IgD-negative memory B cell (primary cell): ENCODE results near the gene ZCCHC7. TPM values are rescaled to one million over a fixed set of nuclear protein-coding genes. Genes with fewer than 3 reads are reported as not detected.

ENCODE experiments used
- H3K27ac Mint-ChIP-seq, 3 donors: one replicate each; pipeline ENCODE4 v1.8.0; 2020 to 2022; ENCODE audit warnings: mild to moderate bottlenecking in 3 of 3, mixed read lengths in 3 of 3, moderate library complexity in 1 of 3
- H3K27me3 Mint-ChIP-seq: one replicate; pipeline ENCODE4 v1.8.0; 2021; ENCODE audit warnings: mixed read lengths
- H3K36me3 Mint-ChIP-seq: one replicate; pipeline ENCODE4 v1.8.0; 2020; ENCODE audit warnings: mild to moderate bottlenecking, mixed read lengths
- H3K4me1 Mint-ChIP-seq, 3 donors: one replicate each; pipeline ENCODE4 v1.8.0; 2020 to 2022; ENCODE audit warnings: mixed read lengths in 3 of 3, mild to moderate bottlenecking in 1 of 3
- H3K4me3 Mint-ChIP-seq, 4 donors: one replicate each; pipeline ENCODE4 v1.8.0; 2020 to 2022; ENCODE audit warnings: mild to moderate bottlenecking in 4 of 4, mixed read lengths in 4 of 4, moderate library complexity in 3 of 4
- H3K9me3 Mint-ChIP-seq, 3 donors: one replicate each; pipeline ENCODE4 v1.8.0; 2020 to 2021; ENCODE audit warnings: mixed read lengths in 3 of 3, mild to moderate bottlenecking in 1 of 3
- polyA plus RNA-seq: library from polyadenylated mRNA; unstranded; fragments of 300-500 nt; fragmentation: Illumina TruSeq; gene quantifications from one replicate; pipeline ENCODE4 v1.2.3, GENCODE V29; 2021

Gene ZCCHC7
- polyA plus RNA-seq, 1 donor from 2014 or later: 76.8 TPM

GRCh38 chr9:37338218-37338617 lies 217.8 kb downstream of the ZCCHC7 start:
- Mint-ChIP-seq H3K36me3 (no peaks in the 10 kb centered on the region), H3K27ac (peak overlapping the region; percentile 76 to 84 (median 82)), H3K4me3 (peak overlapping the region in 2 of 4 donors; percentile 63 to 90), H3K9me3 (no peaks in the 10 kb centered on the region), H3K27me3 (no peaks in the 10 kb centered on the region), H3K4me1 (peaks cover 33 to 48% (median 39%) of the 10 kb centered on the region in 3 donors)

DNA sequence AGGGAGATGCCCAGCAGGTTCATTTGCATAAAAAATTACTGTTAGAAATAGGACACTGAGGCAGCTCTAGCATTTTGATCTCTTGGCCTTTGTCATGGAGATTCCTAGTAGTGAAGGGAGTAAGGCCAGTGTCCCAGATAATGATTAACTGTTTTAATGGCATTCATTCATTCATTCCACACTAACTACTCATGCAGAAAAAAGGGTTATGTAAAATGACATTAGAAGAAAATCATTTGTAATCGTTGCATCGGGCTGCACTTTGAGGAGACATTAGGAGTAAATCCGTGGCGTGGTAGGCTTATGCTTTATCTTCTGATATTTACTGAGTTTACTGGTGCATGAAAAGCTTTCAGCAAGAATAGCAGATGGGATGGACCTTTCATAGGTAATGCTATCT lies 219.5 kb downstream of the ZCCHC7 start:
- no peaks in the 10 kb centered on the region for H3K27me3 Mint-ChIP-seq
- no peaks in the 10 kb centered on the region for H3K9me3 Mint-ChIP-seq
- H3K4me3 Mint-ChIP-seq: no peak overlapping the region
- H3K36me3 Mint-ChIP-seq: peaks cover 4% of the 10 kb centered on the region
- H3K4me1 Mint-ChIP-seq: peaks cover 33 to 56% (median 34%) of the 10 kb centered on the region in 3 donors
- H3K27ac Mint-ChIP-seq: no peak overlapping the region

- Mint-ChIP-seq H3K27me3 (no peaks in the 10 kb centered on the region), H3K9me3 (no peaks in the 10 kb centered on the region), H3K27ac (no peak overlapping the region), H3K36me3 (peaks cover 4% of the 10 kb centered on the region), H3K4me3 (no peak overlapping the region), H3K4me1 (peaks cover 31 to 54% (median 31%) of the 10 kb centered on the region in 3 donors)
These were observed 220.6 kb downstream of the ZCCHC7 start for GRCh38 chr9:37340961-37341360.

DNA sequence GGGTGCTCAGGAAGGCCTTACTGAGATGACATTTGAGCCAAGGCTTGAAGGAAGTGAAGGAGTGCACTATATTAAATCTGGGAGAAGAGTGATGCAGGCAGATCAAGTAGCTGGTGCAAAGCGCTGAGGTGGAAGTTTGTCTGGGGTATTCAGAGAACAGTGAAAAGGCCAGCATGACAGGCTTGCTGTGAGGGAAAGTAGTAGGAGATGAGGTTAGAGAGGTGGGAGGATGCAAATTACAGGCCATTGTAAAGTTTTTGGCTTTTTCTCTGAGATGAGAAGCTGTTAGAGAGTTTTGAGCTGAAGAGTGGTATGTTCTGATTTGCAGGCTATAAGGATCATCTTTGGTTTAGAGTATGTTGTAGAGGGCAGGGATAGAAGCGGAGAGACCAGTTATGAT lies 221.3 kb downstream of the ZCCHC7 start:
- H3K9me3 Mint-ChIP-seq: no peaks in the 10 kb centered on the region

GRCh38 chr9:37342493-37342892 lies 222.1 kb downstream of the ZCCHC7 start:
- peaks cover 22 to 43% (median 23%) of the 10 kb centered on the region in 3 donors for H3K4me1 Mint-ChIP-seq
- H3K27me3 Mint-ChIP-seq: no peaks in the 10 kb centered on the region
- no peak overlapping the region for H3K4me3 Mint-ChIP-seq
- peaks cover 4% of the 10 kb centered on the region for H3K36me3 Mint-ChIP-seq
- no peaks in the 10 kb centered on the region for H3K9me3 Mint-ChIP-seq
- no peak overlapping the region for H3K27ac Mint-ChIP-seq

More for the DNA sequence above, 221.3 kb downstream of the ZCCHC7 start:
- Mint-ChIP-seq H3K4me1 (peaks cover 24 to 47% (median 27%) of the 10 kb centered on the region in 3 donors), H3K4me3 (no peak overlapping the region), H3K27ac (no peak overlapping the region), H3K27me3 (no peaks in the 10 kb centered on the region), H3K36me3 (peaks cover 4% of the 10 kb centered on the region)

DNA sequence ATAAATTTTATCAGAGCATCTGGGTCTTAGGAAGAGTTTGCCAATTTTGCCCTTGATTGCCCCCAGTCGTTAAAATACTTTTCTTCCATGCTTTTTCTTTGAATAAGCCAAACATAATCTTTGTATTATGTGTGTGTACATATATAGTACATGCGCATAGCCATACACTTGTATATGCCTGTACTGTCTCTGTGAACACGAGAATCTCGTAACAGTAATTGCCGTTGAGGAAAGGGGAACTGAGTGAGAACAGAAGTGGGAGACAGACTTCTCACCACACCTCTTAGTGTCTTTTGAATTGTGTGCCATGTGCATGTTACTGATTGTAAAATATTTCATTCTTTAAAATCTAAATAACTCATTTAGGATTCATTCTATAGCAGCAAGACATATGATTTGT lies 222.5 kb downstream of the ZCCHC7 start:
- peaks cover 21 to 42% (median 23%) of the 10 kb centered on the region in 3 donors for H3K4me1 Mint-ChIP-seq
- no peak overlapping the region for H3K4me3 Mint-ChIP-seq
- peaks cover 5% of the 10 kb centered on the region for H3K36me3 Mint-ChIP-seq
- H3K27ac Mint-ChIP-seq: no peak overlapping the region
- no peaks in the 10 kb centered on the region for H3K27me3 Mint-ChIP-seq
- no peaks in the 10 kb centered on the region for H3K9me3 Mint-ChIP-seq

DNA sequence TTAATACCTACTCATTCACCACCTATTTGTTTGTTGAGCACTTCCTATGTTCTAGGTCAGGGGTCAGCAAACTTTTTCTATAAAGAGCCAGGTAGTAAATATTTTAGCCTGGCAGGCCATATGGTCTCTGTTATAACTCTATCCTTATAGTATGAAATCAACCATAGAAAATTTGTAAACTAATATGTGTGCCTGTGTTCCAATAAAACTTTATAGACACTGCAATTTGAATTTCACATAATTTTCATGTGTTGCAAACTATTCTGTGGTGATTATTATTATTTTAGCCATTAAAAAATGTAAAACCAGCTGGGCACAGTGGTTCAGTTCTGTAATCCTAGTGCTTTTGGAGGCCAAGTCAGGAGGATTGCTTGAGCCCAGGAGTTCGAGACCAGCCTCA lies 223.3 kb downstream of the ZCCHC7 start:
- H3K27me3 Mint-ChIP-seq: no peaks in the 10 kb centered on the region
- H3K27ac Mint-ChIP-seq: no peak overlapping the region
- H3K4me3 Mint-ChIP-seq: no peak overlapping the region
- H3K4me1 Mint-ChIP-seq: peaks cover 18 to 35% (median 19%) of the 10 kb centered on the region in 3 donors
- H3K36me3 Mint-ChIP-seq: peaks cover 9% of the 10 kb centered on the region
- H3K9me3 Mint-ChIP-seq: no peaks in the 10 kb centered on the region

DNA sequence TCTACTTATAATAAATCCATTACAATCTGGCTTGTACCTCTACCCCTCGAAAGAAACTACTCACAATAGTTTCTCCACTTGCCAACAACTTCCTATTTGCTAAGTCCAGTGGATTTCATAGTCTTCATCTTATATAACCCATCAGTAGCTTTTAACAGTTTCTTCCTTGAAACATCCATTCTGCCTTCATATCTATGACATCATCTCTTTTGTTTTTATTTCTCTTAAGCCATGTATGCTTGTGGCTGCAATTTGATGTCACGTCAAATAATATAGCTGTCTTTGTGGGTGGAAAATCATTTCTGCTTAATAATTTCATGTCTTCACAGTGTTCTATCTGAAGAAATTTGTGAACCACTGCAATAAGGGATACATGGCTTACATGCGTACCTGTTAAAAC lies 224.7 kb downstream of the ZCCHC7 start:
- peaks cover 10 to 25% (median 12%) of the 10 kb centered on the region in 3 donors for H3K4me1 Mint-ChIP-seq

DNA sequence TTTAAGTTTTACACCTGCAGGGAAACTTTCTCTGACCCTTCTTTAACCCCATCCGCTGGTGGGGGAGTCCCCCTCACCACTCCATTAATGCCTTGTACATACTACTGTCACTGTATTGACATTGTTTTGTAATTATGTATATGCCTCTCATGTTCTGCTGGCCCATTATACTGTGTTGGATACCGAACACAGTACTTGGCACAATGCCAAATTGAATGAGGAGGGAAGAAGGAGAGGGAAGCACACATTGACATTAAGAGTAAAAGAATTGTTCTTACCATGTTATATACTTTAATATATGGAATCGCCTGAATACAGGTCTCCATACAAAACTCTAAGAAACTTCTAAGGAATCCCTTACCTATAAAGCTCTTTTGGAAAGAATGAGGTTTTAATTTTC lies 228.5 kb downstream of the ZCCHC7 start:
- H3K27me3 Mint-ChIP-seq: no peaks in the 10 kb centered on the region
- no peak overlapping the region for H3K4me3 Mint-ChIP-seq
- H3K36me3 Mint-ChIP-seq: peaks cover 11% of the 10 kb centered on the region
- H3K27ac Mint-ChIP-seq: no peak overlapping the region
- H3K4me1 Mint-ChIP-seq: peaks cover 8 to 24% (median 10%) of the 10 kb centered on the region in 3 donors
- no peaks in the 10 kb centered on the region for H3K9me3 Mint-ChIP-seq

More for the DNA sequence above, 224.7 kb downstream of the ZCCHC7 start:
- no peaks in the 10 kb centered on the region for H3K9me3 Mint-ChIP-seq
- peaks cover 11% of the 10 kb centered on the region for H3K36me3 Mint-ChIP-seq
- H3K27me3 Mint-ChIP-seq: no peaks in the 10 kb centered on the region
- no peak overlapping the region for H3K4me3 Mint-ChIP-seq
- no peak overlapping the region for H3K27ac Mint-ChIP-seq

- H3K4me3 Mint-ChIP-seq: peak overlapping the region in 1 of 4 donors; percentile 45
- peaks cover 8 to 14% (median 10%) of the 10 kb centered on the region in 3 donors for H3K4me1 Mint-ChIP-seq
- H3K27me3 Mint-ChIP-seq: no peaks in the 10 kb centered on the region
- no peaks in the 10 kb centered on the region for H3K9me3 Mint-ChIP-seq
- peaks cover 11% of the 10 kb centered on the region for H3K36me3 Mint-ChIP-seq
- peak overlapping the region in 1 of 3 donors; percentile 46 for H3K27ac Mint-ChIP-seq
These were observed 230.3 kb downstream of the ZCCHC7 start for GRCh38 chr9:37350486-37351190.

GRCh38 chr9:37353791-37354190 lies 233.4 kb downstream of the ZCCHC7 start:
- H3K27me3 Mint-ChIP-seq: no peaks in the 10 kb centered on the region
- no peak overlapping the region for H3K4me3 Mint-ChIP-seq
- H3K36me3 Mint-ChIP-seq: peaks cover 5% of the 10 kb centered on the region
- H3K4me1 Mint-ChIP-seq: peaks cover 2 to 5% (median 3%) of the 10 kb centered on the region in 3 donors
- peak overlapping the region in 1 of 3 donors; percentile 19 for H3K27ac Mint-ChIP-seq
- no peaks in the 10 kb centered on the region for H3K9me3 Mint-ChIP-seq

- peaks cover 16 to 28% (median 24%) of the 10 kb centered on the region in 3 donors for H3K4me1 Mint-ChIP-seq
- no peak overlapping the region for H3K4me3 Mint-ChIP-seq
- H3K36me3 Mint-ChIP-seq: peaks cover 4% of the 10 kb centered on the region
- no peak overlapping the region for H3K27ac Mint-ChIP-seq
- no peaks in the 10 kb centered on the region for H3K27me3 Mint-ChIP-seq
- H3K9me3 Mint-ChIP-seq: peaks cover 0 to 1% (median 0%) of the 10 kb centered on the region in 3 donors
These were observed 242.1 kb downstream of the ZCCHC7 start for GRCh38 chr9:37362430-37362829.

DNA sequence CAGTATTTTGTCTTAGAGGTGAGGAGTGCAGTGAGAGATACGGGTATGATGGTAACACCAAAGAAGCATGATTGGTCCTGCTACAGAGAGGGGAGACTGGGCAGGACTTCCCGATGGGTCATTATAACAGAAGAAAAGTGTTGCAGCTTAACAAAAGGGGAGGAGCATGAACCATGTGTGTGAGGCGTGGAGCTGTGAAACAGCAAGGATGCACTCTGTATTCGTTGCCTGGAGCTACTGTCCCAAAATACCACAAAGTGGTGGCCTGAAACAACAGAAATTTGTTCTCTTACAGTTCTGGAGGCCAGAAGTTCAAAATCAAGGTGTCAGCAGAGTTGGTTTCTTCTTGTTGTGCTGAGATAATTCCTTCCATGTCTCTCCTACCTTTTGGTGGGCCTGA lies 242.8 kb downstream of the ZCCHC7 start:
- H3K9me3 Mint-ChIP-seq: peaks cover 0 to 1% (median 0%) of the 10 kb centered on the region in 3 donors
- no peak overlapping the region for H3K4me3 Mint-ChIP-seq
- H3K4me1 Mint-ChIP-seq: peaks cover 16 to 28% (median 24%) of the 10 kb centered on the region in 3 donors
- H3K36me3 Mint-ChIP-seq: peaks cover 4% of the 10 kb centered on the region
- no peaks in the 10 kb centered on the region for H3K27me3 Mint-ChIP-seq
- H3K27ac Mint-ChIP-seq: peak overlapping the region in 1 of 3 donors; percentile 67

DNA sequence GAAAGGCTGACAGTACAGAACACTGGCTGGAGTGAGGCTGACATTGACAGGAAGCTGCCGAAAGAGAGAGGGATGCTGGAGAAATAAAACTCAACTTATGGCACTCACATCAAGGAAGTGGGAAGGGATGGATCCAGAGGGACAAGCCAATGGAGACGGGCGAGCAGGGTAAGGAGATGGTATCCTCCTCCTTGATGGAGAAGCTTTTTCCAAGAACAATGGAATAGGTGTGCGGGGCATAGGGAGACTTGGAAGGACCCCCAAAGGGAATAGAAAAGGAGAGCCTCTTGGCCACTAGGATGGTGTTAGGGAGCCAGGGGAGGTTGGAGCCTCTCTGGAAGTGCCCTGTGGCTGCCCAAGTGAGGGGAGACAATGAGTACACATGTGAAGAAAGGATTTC lies 243.8 kb downstream of the ZCCHC7 start:
- Mint-ChIP-seq H3K27ac (peak overlapping the region in 1 of 3 donors; percentile 16), H3K36me3 (peaks cover 4% of the 10 kb centered on the region), H3K4me3 (no peak overlapping the region), H3K4me1 (peaks cover 16 to 29% (median 25%) of the 10 kb centered on the region in 3 donors), H3K9me3 (peaks cover 0 to 1% (median 0%) of the 10 kb centered on the region in 3 donors), H3K27me3 (no peaks in the 10 kb centered on the region)

DNA sequence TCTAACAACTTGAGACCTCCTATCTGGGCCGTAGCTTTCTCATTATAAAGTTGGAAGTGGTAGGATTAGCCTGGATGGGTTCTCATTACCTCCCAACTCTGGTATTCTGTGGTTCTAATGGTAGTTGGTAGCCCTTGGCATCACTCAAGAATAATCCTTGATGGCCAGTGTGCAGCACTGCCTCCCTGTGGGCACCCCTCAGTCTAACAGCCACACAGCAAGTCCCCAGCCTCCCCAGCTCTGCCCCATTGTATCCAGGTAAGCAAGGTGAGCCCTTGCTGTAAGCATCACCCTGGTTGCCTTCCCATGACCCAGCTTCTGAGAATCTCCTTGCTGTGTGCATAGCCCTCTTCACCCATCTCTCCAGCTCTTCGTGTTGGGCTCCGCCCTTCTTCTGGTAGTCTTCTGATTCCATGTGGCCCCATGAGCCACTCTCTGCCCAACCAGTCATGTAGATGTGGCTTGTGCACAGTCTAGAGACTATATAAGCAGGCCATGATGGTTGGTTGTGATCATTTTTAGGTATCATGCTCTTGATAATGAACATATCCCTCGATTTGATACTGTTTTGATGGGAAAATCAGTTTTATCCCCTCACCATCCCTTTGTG lies 244.5 kb downstream of the ZCCHC7 start:
- H3K4me3 Mint-ChIP-seq: no peak overlapping the region
- peaks cover 4% of the 10 kb centered on the region for H3K36me3 Mint-ChIP-seq
- H3K9me3 Mint-ChIP-seq: peaks cover 0 to 1% (median 0%) of the 10 kb centered on the region in 3 donors
- peaks cover 24 to 36% (median 32%) of the 10 kb centered on the region in 3 donors for H3K4me1 Mint-ChIP-seq
- H3K27ac Mint-ChIP-seq: peak overlapping the region in 2 of 3 donors; percentile 16 to 26
- H3K27me3 Mint-ChIP-seq: peaks cover 3% of the 10 kb centered on the region
